ENCODE results near the gene LSM4.
"Not testable (repeated sequence)": the region's sequence is repeated elsewhere in the genome, so short reads cannot be mapped to it uniquely, and the experiment has no call there.

- TF ChIP-seq EZH2 (IDR thresholded peaks at IDR 0.05; ENCODE audit: low read length, unreplicated experiment): not testable (repeated sequence)
- TF ChIP-seq, protein P1, sequence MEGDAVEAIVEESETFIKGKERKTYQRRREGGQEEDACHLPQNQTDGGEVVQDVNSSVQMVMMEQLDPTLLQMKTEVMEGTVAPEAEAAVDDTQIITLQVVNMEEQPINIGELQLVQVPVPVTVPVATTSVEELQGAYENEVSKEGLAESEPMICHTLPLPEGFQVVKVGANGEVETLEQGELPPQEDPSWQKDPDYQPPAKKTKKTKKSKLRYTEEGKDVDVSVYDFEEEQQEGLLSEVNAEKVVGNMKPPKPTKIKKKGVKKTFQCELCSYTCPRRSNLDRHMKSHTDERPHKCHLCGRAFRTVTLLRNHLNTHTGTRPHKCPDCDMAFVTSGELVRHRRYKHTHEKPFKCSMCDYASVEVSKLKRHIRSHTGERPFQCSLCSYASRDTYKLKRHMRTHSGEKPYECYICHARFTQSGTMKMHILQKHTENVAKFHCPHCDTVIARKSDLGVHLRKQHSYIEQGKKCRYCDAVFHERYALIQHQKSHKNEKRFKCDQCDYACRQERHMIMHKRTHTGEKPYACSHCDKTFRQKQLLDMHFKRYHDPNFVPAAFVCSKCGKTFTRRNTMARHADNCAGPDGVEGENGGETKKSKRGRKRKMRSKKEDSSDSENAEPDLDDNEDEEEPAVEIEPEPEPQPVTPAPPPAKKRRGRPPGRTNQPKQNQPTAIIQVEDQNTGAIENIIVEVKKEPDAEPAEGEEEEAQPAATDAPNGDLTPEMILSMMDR (conservative IDR thresholded peaks at IDR 0.05; ENCODE audit: low read depth, low read length): not testable (repeated sequence)
Observed at GRCh38 chr19:18364277-18364825, 41.5 kb upstream of the LSM4 start.

Data from PC-3 (cell line).